SK-N-SH treated with all-trans-retinoic acid at 6 μM for 48 hours (cell line): ENCODE data around the gene FUBP3.
A peak's percentile ranks its signal among the peaks of the same experiment; 100 is the strongest.

ENCODE experiments used
- ATAC-seq: fragments of 200-7000 bp; cut with Tn5 transposase; 3 replicates; pipeline ENCODE4 v1.9.1; 2020; ENCODE audit warnings: mild to moderate bottlenecking, moderate library complexity
- ARNTL ChIP-seq: fragments of 450-650 bp; formaldehyde crosslinking; IDR thresholded peaks from 2 replicates; pipeline ENCODE4 v1.5.0; 2020; ENCODE audit warnings: low read depth, mild to moderate bottlenecking, moderate library complexity, borderline replicate concordance
- BACH2 ChIP-seq: fragments of 250-450 bp; sonication (Bioruptor Pico); IDR thresholded peaks from 2 replicates; pipeline ENCODE4 v1.9.0; 2021; ENCODE audit warnings: mild to moderate bottlenecking, borderline replicate concordance
- CSDC2 ChIP-seq: fragments of 250-450 bp; sonication (Bioruptor Pico); IDR thresholded peaks from 2 replicates; pipeline ENCODE4 v1.5.0; 2020; ENCODE audit warnings: mild to moderate bottlenecking, moderate library complexity
- ESRRG ChIP-seq: fragments of 250-450 bp; sonication (Bioruptor Pico); IDR thresholded peaks from 2 replicates; pipeline ENCODE4 v1.6.1; 2021; ENCODE audit warnings: mild to moderate bottlenecking
- GLIS3 ChIP-seq: fragments of 250-450 bp; sonication (Bioruptor Pico); IDR thresholded peaks from 2 replicates; pipeline ENCODE4 v1.5.0; 2020; ENCODE audit warnings: mild to moderate bottlenecking, moderate library complexity
- ISL1 ChIP-seq: fragments of 250-450 bp; sonication (Bioruptor Pico); IDR thresholded peaks from 2 replicates; pipeline ENCODE4 v2.1.2; 2022; ENCODE audit warnings: mild to moderate bottlenecking, moderate library complexity
- OSR1 ChIP-seq: fragments of 250-450 bp; sonication (Bioruptor Pico); IDR thresholded peaks from 2 replicates; pipeline ENCODE4 v1.8.0; 2022; ENCODE audit warnings: moderate library complexity, mild to moderate bottlenecking, inconsistent platforms
- PPARA ChIP-seq: fragments of 250-450 bp; sonication (Bioruptor Pico); IDR thresholded peaks from 2 replicates; pipeline ENCODE4 v1.5.0; 2020; ENCODE audit warnings: mild to moderate bottlenecking, borderline replicate concordance
- RARB ChIP-seq: fragments of 250-450 bp; sonication (Bioruptor Pico); IDR thresholded peaks from 2 replicates; pipeline ENCODE4 v1.8.0; 2021; ENCODE audit warnings: mild to moderate bottlenecking, moderate library complexity
- SNAI2 ChIP-seq: fragments of 250-450 bp; sonication (Bioruptor Pico); IDR thresholded peaks from 2 replicates; pipeline ENCODE4 v1.5.0; 2020; ENCODE audit warnings: mild to moderate bottlenecking, moderate library complexity
- TCF4 ChIP-seq: fragments of 250-450 bp; sonication (Bioruptor Pico); IDR thresholded peaks from 2 replicates; pipeline ENCODE4 v1.8.0; 2021; ENCODE audit warnings: mild to moderate bottlenecking, moderate library complexity, borderline replicate concordance
- TOX ChIP-seq: fragments of 250-450 bp; sonication (Bioruptor Pico); IDR thresholded peaks from 2 replicates; pipeline ENCODE4 v1.8.0; 2021; ENCODE audit warnings: mild to moderate bottlenecking, moderate library complexity, borderline replicate concordance
- ZC3H10 ChIP-seq: fragments of 250-450 bp; sonication (Bioruptor Pico); IDR thresholded peaks from 2 replicates; pipeline ENCODE4 v1.5.1; 2021; ENCODE audit warnings: mild to moderate bottlenecking, moderate library complexity
- ZFP3 ChIP-seq: fragments of 250-450 bp; sonication (Bioruptor Pico); IDR thresholded peaks from 2 replicates; pipeline ENCODE4 v1.5.0; 2020; ENCODE audit warnings: mild to moderate bottlenecking, moderate library complexity
- ZFP30 ChIP-seq: fragments of 450-650 bp; formaldehyde crosslinking; IDR thresholded peaks from 2 replicates; pipeline ENCODE4 v1.5.0; 2022; ENCODE audit warnings: mild to moderate bottlenecking, moderate library complexity
- ZNF70 ChIP-seq: fragments of 450-650 bp; formaldehyde crosslinking; IDR thresholded peaks from 2 replicates; pipeline ENCODE4 v1.5.0; 2020; ENCODE audit warnings: mild to moderate bottlenecking, moderate library complexity
- ZNF8 ChIP-seq: fragments of 450-650 bp; formaldehyde crosslinking; IDR thresholded peaks from 2 replicates; pipeline ENCODE4 v1.5.0; 2020; ENCODE audit warnings: mild to moderate bottlenecking, moderate library complexity
- TF ChIP-seq, protein P1 (sequence below): fragments of 250-450 bp; sonication (Bioruptor Pico); IDR thresholded peaks from 2 replicates; pipeline ENCODE4 v1.5.0; 2020; ENCODE audit warnings: mild to moderate bottlenecking, moderate library complexity
- TF ChIP-seq, protein P2 (sequence below): fragments of 250-450 bp; sonication (Bioruptor Pico); IDR thresholded peaks from 2 replicates; pipeline ENCODE4 v1.8.0; 2021; ENCODE audit warnings: low read depth, mild to moderate bottlenecking, moderate library complexity, borderline replicate concordance
- TF ChIP-seq, protein P3 (sequence below): fragments of 250-450 bp; sonication (Bioruptor Pico); IDR thresholded peaks from 2 replicates; pipeline ENCODE4 v1.5.1; 2020; ENCODE audit warnings: low read depth, mild to moderate bottlenecking, moderate library complexity
- TF ChIP-seq, protein P4 (sequence below): fragments of 250-450 bp; sonication (Bioruptor Pico); IDR thresholded peaks from 2 replicates; pipeline ENCODE4 v1.5.1; 2021; ENCODE audit warnings: mild to moderate bottlenecking, moderate library complexity

FUBP3 gene

DNA sequence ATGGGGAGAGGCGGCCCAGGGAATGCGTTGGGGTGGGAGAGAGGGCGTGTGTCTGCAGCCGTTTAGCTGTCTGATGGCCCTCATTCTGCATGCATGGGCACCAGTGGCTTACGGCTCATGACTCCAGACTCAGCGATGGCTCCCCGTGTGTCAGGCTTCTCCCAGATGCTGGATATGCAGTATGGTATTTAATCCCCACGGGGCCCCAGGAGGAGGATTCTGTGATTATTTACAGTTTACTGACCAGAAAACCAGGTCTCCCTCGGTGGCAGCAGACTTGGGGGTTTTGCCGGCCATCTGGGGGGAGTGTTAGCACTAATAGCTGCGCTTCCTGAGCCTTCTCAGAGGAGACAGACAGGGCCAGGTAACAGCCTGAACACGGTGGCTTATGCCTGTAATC lies 89.3 kb downstream of the FUBP3 start:
- no peak for TF ChIP-seq OSR1 (CRISPR knock-in tag)
- TF ChIP-seq, protein P1, sequence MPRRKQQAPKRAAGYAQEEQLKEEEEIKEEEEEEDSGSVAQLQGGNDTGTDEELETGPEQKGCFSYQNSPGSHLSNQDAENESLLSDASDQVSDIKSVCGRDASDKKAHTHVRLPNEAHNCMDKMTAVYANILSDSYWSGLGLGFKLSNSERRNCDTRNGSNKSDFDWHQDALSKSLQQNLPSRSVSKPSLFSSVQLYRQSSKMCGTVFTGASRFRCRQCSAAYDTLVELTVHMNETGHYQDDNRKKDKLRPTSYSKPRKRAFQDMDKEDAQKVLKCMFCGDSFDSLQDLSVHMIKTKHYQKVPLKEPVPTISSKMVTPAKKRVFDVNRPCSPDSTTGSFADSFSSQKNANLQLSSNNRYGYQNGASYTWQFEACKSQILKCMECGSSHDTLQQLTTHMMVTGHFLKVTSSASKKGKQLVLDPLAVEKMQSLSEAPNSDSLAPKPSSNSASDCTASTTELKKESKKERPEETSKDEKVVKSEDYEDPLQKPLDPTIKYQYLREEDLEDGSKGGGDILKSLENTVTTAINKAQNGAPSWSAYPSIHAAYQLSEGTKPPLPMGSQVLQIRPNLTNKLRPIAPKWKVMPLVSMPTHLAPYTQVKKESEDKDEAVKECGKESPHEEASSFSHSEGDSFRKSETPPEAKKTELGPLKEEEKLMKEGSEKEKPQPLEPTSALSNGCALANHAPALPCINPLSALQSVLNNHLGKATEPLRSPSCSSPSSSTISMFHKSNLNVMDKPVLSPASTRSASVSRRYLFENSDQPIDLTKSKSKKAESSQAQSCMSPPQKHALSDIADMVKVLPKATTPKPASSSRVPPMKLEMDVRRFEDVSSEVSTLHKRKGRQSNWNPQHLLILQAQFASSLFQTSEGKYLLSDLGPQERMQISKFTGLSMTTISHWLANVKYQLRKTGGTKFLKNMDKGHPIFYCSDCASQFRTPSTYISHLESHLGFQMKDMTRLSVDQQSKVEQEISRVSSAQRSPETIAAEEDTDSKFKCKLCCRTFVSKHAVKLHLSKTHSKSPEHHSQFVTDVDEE (CRISPR knock-in tag), result no peak
- TF ChIP-seq, protein P2, sequence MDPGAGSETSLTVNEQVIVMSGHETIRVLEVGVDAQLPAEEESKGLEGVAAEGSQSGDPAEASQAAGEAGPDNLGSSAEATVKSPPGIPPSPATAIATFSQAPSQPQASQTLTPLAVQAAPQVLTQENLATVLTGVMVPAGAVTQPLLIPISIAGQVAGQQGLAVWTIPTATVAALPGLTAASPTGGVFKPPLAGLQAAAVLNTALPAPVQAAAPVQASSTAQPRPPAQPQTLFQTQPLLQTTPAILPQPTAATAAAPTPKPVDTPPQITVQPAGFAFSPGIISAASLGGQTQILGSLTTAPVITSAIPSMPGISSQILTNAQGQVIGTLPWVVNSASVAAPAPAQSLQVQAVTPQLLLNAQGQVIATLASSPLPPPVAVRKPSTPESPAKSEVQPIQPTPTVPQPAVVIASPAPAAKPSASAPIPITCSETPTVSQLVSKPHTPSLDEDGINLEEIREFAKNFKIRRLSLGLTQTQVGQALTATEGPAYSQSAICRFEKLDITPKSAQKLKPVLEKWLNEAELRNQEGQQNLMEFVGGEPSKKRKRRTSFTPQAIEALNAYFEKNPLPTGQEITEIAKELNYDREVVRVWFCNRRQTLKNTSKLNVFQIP (CRISPR knock-in tag), result no peak
- TF ChIP-seq ZC3H10, result no peak
- no peak for TF ChIP-seq ESRRG (CRISPR knock-in tag)
- TF ChIP-seq, protein P3, sequence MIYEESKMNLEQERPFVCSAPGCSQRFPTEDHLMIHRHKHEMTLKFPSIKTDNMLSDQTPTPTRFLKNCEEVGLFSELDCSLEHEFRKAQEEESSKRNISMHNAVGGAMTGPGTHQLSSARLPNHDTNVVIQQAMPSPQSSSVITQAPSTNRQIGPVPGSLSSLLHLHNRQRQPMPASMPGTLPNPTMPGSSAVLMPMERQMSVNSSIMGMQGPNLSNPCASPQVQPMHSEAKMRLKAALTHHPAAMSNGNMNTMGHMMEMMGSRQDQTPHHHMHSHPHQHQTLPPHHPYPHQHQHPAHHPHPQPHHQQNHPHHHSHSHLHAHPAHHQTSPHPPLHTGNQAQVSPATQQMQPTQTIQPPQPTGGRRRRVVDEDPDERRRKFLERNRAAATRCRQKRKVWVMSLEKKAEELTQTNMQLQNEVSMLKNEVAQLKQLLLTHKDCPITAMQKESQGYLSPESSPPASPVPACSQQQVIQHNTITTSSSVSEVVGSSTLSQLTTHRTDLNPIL (CRISPR knock-in tag), result no peak
- TF ChIP-seq GLIS3 (CRISPR knock-in tag), result no peak
- no peak for TF ChIP-seq ZFP3 (CRISPR knock-in tag)
- no peak for TF ChIP-seq ZFP30 (CRISPR knock-in tag)
- TF ChIP-seq ZNF8 (CRISPR knock-in tag), result no peak
- TF ChIP-seq ARNTL, result no peak
- no peak for TF ChIP-seq RARB (CRISPR knock-in tag)
- TF ChIP-seq PPARA, result no peak
- no peak for TF ChIP-seq ZNF70
- TF ChIP-seq, protein P4, sequence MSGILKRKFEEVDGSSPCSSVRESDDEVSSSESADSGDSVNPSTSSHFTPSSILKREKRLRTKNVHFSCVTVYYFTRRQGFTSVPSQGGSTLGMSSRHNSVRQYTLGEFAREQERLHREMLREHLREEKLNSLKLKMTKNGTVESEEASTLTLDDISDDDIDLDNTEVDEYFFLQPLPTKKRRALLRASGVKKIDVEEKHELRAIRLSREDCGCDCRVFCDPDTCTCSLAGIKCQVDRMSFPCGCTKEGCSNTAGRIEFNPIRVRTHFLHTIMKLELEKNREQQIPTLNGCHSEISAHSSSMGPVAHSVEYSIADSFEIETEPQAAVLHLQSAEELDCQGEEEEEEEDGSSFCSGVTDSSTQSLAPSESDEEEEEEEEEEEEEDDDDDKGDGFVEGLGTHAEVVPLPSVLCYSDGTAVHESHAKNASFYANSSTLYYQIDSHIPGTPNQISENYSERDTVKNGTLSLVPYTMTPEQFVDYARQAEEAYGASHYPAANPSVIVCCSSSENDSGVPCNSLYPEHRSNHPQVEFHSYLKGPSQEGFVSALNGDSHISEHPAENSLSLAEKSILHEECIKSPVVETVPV, result no peak
- no peak for TF ChIP-seq ISL1 (CRISPR knock-in tag)
- no peak for ATAC-seq

DNA sequence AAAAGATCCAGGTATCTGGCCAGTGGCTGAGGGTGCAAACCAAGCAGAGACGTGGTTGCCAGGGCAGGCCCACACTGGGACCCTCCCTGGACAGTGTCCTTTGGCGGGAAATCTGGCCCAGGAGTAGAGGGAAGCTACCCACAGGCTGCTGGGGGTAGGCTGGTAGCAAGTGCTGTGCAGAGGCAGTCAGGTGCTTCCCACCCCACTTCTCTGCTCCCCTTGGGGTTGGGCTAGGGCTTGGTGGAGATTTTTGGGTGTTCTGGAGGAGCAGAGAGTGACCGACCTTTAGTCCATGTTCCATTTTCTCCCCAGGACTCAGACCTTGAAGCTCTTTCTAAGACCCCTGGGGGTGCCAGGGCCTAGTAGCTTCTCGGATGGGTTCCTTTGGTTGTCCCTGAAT lies 90.6 kb downstream of the FUBP3 start:
- no peak for ATAC-seq
- no peak for TF ChIP-seq CSDC2 (CRISPR knock-in tag)
- no peak for TF ChIP-seq ZNF70
- no peak for TF ChIP-seq TOX
- TF ChIP-seq, protein P4, result no peak
- TF ChIP-seq ISL1 (CRISPR knock-in tag), result no peak
- no peak for TF ChIP-seq PPARA
- TF ChIP-seq SNAI2 (CRISPR knock-in tag), result no peak
- TF ChIP-seq GLIS3 (CRISPR knock-in tag), result no peak
- no peak for TF ChIP-seq ZFP30 (CRISPR knock-in tag)

DNA sequence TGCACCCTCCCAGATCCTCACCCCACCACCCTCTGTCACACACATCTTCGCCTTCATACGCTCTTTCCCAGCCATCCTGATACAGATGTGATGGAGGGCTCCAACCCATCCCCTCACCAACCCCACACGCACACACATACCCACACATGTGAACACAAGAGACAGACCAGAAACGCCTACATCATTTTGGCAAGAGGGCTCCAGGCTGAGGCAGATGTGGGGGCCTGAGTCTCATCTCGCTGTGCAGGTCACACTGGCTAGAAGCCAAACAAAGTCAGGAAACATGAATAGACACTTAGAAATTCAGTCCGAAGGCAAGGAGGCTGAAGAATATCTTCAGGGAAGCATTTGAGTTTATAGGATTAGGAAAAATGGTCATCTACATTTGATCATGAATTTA lies 91.3 kb downstream of the FUBP3 start:
- no peak for ATAC-seq
- TF ChIP-seq ISL1 (CRISPR knock-in tag), result no peak
- no peak for TF ChIP-seq OSR1 (CRISPR knock-in tag)
- no peak for TF ChIP-seq ZFP3 (CRISPR knock-in tag)
- TF ChIP-seq RARB (CRISPR knock-in tag), result no peak
- TF ChIP-seq, protein P4, result no peak

DNA sequence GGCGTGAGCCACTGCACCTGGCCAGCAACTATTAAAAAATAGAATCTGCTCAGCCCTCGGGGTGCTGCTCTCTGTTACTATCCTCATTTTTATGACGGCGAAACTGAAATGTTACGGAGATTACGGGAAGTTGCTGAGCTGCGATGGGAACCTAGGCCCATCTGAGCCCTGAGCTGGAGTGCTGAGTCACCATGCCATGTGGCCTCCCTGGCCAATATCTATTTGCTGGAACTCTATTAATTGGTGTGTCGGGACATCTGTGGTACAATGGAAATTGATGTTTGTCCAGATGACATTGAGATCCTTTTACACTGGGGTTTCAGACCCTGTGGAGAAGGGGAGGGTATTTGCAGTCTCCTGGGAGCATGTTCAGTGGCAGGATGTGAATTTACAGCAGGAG lies 93.1 kb downstream of the FUBP3 start:
- no peak for TF ChIP-seq ESRRG (CRISPR knock-in tag)
- peak; percentile 57; the same call in 1 of the 2 replicates for TF ChIP-seq BACH2 (CRISPR knock-in tag)
- no peak for TF ChIP-seq SNAI2 (CRISPR knock-in tag)
- TF ChIP-seq TCF4 (CRISPR knock-in tag), result 0 out of 2 replicates have a peak, but pooled peaks have one; percentile 34
- ATAC-seq, result no peak
